ENCODE data around the gene ITLN2.
"Not testable (repeated sequence)": the region's sequence is repeated elsewhere in the genome, so short reads cannot be mapped to it uniquely, and the experiment has no call there.

The ITLN2 gene

DNA sequence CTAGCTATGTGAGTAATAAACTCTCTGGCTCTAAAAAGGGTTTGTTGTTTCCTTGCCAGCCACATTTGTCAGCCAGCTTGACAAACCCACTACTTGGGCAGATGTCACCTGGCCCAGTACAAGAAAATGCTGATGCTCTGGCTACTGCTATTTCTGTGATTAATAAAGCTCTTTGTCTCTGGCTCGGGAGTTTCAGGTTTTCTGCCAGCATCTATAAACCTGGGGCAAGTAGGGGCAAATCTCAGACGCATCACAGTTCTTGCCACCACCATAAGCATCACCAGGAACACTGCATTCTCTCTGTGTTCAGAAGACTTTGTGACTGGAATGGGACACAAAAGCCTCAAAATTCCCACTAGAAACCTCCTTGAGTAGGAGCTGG lies 2.5 kb downstream of the ITLN2 start:
- no peak for DNase-seq

DNA sequence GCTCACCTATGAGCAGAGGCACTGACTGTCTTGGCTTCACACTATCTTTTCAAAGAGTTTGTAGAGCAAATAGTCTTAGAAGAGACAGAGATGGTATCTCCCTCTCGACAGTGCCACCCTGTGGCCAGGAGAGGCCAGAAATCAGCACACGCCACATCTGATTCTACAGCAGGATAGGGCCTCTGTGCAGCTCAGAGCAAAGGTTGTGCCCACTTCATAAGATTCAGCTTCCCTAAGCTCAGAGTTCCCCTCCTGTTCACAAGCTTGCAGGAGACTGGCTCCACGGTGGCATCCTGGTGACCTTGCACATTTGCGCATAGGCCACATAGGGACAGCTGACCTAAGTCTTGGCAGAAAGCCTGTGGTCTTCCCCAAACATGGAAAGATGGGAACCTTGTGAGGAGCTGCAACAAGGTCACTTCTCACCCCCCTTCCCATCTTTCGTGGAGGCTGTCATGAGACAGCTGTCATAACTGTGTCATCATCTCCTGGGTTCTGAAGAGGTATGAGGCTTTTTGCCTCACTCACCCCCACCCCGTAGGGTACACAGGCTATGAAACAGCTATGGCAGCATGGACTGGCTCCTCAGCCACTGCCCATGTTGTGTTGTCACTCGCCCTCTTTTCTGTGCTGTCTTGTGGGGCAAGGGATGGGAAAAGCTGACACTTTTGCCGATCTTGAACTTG lies 3.0 kb downstream of the ITLN2 start:
- peak in 1 of 2 experiments; percentile 25 for DNase-seq

GRCh38 chr1:160950657-160951056 lies 4.0 kb downstream of the ITLN2 start:
- DNase-seq = no peak

DNA sequence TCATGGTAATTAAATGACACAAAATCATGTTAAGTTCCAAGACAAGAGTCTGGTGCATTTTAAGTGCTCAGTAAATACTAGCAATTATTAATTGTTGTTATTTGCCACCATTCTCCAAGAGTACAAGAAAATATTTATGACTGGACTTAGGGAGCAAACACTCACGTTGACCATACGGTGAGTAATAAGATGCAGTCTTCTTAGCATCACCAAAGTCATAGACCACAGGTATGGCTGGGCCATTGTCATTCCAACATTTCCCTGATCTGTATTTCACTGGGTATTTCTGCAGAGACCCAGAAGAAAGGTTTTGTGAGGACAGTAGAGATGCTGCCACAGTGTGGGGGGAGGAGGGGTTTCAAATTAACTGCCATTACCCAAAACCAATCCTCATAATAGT lies 4.7 kb downstream of the ITLN2 start:
- DNase-seq = no peak

DNA sequence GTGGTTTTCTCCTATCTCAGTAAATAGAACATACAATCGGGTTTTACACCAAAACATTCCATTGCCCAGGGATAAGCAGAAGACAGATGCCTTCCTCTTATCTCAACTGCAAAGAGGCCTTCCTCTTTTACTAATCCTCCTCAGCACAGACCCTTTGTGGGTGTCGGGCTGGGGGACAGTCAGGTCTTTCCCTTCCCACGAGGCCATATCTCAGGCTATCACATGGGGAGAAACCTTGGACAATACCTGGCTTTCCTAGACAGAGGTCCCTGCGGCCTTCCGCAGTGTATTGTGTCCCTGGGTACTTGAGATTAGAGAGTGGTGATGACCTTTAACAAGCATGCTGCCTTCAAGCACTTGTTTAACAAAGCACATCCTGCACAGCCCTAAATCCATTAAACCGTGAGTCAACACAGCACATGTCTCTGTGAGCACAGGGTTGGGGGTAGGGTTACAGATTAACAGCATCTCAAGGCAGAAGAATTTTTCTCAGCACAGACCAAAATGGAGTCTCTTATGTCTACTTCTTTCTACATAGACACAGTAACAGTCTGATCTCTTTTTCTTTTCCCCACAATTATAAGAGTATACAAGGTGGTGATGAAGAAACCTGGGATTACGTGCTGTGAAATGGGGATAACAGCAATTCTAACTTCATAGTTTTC lies 5.3 kb downstream of the ITLN2 start:
- DNase-seq = not testable (repeated sequence)

GRCh38 chr1:160947174-160947759 lies 7.3 kb downstream of the ITLN2 start:
- DNase-seq = not testable (repeated sequence)

- DNase-seq = not testable (repeated sequence)
These were observed 8.7 kb downstream of the ITLN2 start for GRCh38 chr1:160945881-160946280.

DNA sequence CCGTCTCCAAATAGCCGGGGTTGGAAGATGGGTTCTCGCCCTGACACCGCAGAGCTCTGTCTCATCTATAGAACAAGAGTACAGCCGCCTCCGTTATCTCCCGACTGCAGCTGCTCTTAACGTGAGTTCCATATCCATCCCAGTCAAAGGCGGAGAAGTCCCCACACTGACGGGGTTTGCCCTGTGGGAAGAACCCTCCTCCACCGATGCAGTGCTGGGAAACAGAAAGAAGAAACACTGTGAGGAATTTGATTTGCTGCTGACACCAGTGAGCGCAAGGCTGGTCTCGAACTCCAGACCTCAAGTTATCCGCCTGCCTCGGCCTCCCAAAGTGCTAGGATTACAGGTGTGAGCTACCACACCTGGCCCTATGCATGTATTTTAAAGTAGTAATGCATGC lies 9.5 kb downstream of the ITLN2 start:
- DNase-seq = no peak

- DNase-seq = no peak
These were observed 11.7 kb downstream of the ITLN2 start for GRCh38 chr1:160942926-160943325.

GRCh38 chr1:160936666-160937065 lies 17.9 kb downstream of the ITLN2 start:
- not testable (repeated sequence) for DNase-seq

GRCh38 chr1:160935527-160936258 lies 18.9 kb downstream of the ITLN2 start:
- no peak for DNase-seq

- DNase-seq = not testable (repeated sequence)
These were observed 21.3 kb downstream of the ITLN2 start for GRCh38 chr1:160933305-160933704.

DNA sequence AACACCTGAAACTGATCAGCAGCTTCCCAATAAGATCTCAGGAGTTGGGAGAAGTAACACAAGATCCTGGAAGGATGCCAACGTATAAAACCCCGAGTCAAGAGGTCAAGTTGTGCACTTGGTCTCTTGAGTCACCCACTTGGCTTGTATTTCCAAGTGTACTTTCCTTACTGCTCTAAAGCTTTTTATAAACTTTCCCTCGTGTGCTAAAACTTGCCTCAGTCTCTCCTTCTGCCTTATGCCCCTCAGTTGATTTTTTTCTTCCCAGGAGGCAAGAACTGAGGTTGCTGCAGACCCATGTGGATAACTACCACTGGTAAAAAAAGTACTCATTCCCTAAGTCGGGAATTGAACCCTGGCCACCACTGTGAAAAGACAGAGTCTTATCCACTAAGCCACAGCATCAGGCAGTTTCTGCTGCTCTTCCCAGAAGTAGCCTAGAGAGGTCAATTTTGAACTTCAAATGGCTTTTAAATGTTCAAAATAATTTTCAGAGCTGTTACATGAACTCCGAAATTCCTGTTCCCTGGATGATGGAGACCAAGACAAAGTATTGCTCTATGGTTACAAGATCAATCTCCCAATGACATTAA lies 28.9 kb downstream of the ITLN2 start:
- no peak for DNase-seq

GRCh38 chr1:160924791-160925651 lies 29.6 kb downstream of the ITLN2 start:
- DNase-seq = no peak

- DNase-seq = no peak
These were observed 37.9 kb downstream of the ITLN2 start for GRCh38 chr1:160916666-160917065.

- peak in 1 of 2 experiments; percentile 64 for DNase-seq
These were observed 41.4 kb downstream of the ITLN2 start for GRCh38 chr1:160913229-160913628.

- DNase-seq = no peak
These were observed 42.7 kb downstream of the ITLN2 start for GRCh38 chr1:160911925-160912324.

DNA sequence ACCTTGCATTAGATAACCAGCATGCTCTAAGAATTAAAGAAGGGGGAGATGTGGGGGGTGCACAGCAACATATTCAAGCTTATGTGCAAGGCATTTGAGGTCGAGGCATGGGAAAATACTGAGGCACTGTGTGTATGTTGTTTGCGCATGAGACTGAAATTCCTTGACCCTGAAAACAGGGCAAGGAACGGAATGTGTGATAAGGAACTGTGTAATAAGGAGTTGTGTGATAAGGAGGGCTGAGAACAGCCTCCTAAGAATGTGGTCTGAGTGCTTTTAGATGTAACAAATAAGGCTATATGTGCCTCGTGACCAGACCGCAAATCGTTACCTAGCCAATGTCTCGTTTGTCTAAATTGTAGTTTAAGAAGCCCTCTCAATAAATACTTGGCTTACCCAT lies 43.2 kb downstream of the ITLN2 start:
- no peak for DNase-seq

DNA sequence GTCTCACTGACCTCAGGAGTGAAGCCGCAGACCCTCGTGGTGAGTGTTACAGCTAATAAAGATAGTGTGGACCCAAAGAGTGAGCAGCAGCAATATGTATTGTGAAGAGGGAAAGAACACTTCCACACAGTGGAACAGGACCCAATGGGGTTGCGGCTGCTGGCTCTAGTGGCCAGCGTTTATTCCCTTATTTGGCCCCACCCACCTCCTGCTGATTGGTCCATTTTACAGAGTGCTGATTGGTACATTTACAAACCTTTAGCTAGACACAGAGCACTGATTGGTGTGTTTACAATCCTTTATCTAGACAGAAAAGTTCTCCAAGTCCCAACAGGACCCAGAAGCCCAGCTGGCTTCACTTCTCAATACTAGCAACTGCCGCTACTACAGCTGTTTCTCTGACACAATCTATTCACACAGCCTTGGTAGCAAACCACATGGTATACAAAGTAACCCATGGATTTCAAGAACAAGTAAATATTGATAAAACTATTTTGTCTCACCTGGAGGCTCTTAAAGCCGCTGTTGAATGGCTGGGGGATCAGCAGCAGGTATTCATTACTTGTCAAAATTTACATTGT lies 44.3 kb downstream of the ITLN2 start:
- DNase-seq = no peak

DNA sequence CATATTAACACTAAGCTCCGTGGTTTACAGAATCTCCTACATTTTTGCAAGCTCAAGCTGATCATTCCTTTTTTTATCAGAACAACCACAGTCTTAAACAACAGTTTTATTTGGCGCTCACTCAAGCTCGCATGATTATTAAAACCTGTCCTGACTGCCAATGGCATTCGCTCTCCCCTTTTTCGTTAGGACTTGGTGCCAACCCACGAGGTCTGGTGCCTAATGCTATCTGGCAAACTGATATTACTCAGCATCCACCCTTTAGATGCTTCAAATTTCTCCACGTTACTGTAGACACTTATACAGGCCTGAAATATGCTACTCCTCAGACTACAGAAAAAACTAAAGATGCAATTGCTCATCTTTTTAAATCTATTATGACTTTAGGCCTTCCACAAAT lies 46.6 kb downstream of the ITLN2 start:
- no peak for DNase-seq

GRCh38 chr1:160905617-160905989 lies 49.0 kb downstream of the ITLN2 start:
- no peak for DNase-seq
